ENCODE data around the gene FST.

DNA sequence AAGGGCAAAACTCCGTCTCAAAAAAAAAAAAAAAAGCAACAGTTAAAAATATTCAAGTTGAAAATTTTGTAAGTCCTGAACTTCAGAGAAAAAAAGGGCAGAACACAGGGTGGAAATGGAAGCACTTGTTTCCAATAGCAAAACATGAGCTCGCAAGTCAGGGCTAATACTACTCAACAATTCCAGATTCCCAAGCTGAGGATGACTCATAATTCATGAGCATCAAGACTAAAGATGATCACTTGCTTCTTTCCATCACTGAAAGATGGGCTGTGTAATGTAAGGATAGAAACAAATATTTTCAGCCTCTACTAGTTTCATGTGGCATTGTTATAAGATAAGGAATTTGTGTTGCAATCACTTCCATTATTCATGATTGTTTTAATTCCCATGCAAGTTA, 33.5 kb upstream of the FST start:
- TF ChIP-seq, protein P1, sequence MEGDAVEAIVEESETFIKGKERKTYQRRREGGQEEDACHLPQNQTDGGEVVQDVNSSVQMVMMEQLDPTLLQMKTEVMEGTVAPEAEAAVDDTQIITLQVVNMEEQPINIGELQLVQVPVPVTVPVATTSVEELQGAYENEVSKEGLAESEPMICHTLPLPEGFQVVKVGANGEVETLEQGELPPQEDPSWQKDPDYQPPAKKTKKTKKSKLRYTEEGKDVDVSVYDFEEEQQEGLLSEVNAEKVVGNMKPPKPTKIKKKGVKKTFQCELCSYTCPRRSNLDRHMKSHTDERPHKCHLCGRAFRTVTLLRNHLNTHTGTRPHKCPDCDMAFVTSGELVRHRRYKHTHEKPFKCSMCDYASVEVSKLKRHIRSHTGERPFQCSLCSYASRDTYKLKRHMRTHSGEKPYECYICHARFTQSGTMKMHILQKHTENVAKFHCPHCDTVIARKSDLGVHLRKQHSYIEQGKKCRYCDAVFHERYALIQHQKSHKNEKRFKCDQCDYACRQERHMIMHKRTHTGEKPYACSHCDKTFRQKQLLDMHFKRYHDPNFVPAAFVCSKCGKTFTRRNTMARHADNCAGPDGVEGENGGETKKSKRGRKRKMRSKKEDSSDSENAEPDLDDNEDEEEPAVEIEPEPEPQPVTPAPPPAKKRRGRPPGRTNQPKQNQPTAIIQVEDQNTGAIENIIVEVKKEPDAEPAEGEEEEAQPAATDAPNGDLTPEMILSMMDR (IDR thresholded peaks at IDR 0.05) = no peak
- TF ChIP-seq POLR2AphosphoS5 (IDR thresholded peaks at IDR 0.05; ENCODE audit: low read depth, low read length) (no peak), TCF7L2 (IDR thresholded peaks at IDR 0.05; ENCODE audit: low read depth, low read length) (no peak)
- TF ChIP-seq, protein P2, sequence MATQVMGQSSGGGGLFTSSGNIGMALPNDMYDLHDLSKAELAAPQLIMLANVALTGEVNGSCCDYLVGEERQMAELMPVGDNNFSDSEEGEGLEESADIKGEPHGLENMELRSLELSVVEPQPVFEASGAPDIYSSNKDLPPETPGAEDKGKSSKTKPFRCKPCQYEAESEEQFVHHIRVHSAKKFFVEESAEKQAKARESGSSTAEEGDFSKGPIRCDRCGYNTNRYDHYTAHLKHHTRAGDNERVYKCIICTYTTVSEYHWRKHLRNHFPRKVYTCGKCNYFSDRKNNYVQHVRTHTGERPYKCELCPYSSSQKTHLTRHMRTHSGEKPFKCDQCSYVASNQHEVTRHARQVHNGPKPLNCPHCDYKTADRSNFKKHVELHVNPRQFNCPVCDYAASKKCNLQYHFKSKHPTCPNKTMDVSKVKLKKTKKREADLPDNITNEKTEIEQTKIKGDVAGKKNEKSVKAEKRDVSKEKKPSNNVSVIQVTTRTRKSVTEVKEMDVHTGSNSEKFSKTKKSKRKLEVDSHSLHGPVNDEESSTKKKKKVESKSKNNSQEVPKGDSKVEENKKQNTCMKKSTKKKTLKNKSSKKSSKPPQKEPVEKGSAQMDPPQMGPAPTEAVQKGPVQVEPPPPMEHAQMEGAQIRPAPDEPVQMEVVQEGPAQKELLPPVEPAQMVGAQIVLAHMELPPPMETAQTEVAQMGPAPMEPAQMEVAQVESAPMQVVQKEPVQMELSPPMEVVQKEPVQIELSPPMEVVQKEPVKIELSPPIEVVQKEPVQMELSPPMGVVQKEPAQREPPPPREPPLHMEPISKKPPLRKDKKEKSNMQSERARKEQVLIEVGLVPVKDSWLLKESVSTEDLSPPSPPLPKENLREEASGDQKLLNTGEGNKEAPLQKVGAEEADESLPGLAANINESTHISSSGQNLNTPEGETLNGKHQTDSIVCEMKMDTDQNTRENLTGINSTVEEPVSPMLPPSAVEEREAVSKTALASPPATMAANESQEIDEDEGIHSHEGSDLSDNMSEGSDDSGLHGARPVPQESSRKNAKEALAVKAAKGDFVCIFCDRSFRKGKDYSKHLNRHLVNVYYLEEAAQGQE (IDR thresholded peaks at IDR 0.05; ENCODE audit: insufficient read depth in 1 of 2, low read depth in 2 of 2, low read length in 1 of 2) = no peak
